Erythroblast (primary cell): ENCODE data around the gene MCF2L.

ENCODE experiments used
- GATA1 ChIP-seq: IDR thresholded peaks from 2 replicates; pipeline ENCODE4 v1.6.1; 2011; ENCODE audit warnings: low read depth, mild to moderate bottlenecking, control low read depth, low read length, moderate library complexity
- POLR2A ChIP-seq: IDR thresholded peaks from 2 replicates; pipeline ENCODE4 v1.6.1; 2011; ENCODE audit warnings: mild to moderate bottlenecking, low read length

DNA sequence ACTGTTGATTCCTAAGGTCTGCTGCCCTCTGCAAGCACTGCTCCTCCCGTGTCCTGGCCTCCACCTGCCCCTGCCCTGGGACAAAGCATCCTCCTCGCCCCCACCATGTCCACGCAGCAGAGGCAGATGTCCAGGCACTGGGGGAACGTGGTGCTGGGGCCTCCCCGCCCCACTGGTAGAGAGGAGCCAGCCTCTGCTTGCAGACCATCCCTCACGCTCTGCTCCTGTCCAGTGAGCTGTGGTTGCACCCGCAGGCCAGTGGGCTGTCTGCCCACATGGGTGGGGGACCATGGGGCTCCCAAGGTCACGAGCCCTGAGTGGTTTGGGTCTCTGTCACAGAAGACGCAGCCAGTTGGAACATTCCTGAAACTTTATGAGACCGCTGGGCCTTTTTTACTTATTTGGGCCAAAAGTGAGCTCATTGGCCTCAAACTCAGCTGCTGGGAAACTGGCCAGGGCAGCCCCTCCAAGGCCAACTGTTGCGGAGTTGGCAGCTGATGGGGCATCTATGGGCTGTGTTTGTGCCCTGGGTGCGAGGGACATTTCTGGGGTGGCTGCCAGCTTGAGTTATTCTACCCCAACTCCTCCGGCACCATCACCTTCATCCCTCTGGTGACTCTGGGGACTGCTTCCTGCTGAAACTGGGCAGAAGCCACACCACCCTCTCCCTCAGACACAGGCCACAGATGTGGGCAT lies 71.7 kb downstream of the MCF2L start:
- TF ChIP-seq POLR2A: no peak
- TF ChIP-seq GATA1: no peak
